Hematopoietic multipotent progenitor cell (in vitro differentiated cells): Measurements from ENCODE around the gene SERPINI1. TPM values are rescaled to one million over a fixed set of nuclear protein-coding genes. Genes with fewer than 3 reads are reported as not detected.
"Not testable (repeated sequence)": the region's sequence is repeated elsewhere in the genome, so short reads cannot be mapped to it uniquely, and the experiment has no call there.

ENCODE experiments used
- DNase-seq, 3 donors: peaks; one replicate each; pipeline ENCODE4 v3.0.0-alpha.2; 2011 to 2015; ENCODE audit warnings: low read depth in 2 of 3, low spot score in 2 of 3
- total RNA-seq: library from RNA; depleted of rRNA; stranded (reverse); fragments of >200 nt; gene quantifications from one replicate; pipeline ENCODE4 v1.2.3, GENCODE V29; 2012

Gene SERPINI1
- total RNA-seq, 1 donor, result 3.2 TPM

DNA sequence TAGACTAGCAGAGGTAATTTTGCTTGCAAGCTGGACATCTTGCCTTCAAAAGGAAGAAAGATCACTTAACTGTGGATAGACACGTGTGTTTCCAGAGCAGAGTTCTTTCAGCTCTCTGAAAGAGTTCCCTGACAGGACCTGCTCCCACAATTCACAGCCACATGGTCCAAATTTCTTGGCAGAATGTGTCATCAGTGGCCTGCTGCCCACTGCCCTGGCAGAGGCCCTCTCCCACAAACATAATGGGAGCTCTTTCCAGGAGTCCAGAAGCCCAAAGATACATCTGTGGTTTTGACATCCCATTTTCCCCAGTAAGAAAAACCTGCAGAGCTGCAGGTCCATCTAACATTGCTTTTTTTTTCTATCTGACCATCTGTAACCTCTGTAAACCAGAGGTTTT lies 48.3 kb downstream of the SERPINI1 start:
- DNase-seq, result no peak

DNA sequence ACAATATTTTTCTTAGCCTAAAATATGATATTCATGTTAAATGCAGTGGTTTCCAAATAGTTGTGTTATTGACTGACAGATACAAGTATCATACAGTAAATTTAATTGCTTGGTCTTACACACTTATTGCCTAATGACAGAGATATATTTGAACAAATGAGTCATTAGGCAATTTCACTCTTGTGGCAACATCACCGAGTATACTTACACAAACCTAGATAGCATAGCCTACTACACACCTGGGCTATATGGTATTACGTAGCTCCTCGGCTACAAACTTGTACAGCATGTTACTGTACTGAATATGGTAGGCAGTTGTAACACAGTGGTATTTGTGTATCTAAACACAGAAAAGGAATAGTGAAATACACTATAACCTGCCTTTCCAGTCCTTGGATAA lies 50.3 kb downstream of the SERPINI1 start:
- DNase-seq, result no peak

- no peak for DNase-seq
Observed at GRCh38 chr3:167787440-167787839, 51.9 kb downstream of the SERPINI1 start.

DNA sequence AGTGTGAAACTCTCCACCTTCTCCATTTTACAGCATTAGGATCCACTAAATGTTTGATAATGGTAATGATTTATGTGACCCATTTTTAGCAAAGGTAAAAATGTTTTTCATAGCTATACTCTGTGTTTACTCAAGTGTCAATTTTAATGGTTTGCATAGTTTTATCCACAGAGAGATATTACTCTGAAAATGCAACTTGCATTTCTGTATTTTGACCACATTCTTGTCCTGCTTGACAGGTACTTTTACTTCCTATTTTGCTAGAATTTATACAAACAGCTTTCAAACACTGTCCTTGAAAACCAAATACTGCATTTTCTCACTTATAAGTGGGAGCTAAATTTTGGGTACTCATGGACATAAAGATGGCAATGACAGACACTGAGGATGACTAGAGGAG lies 62.9 kb downstream of the SERPINI1 start:
- DNase-seq, result no peak

DNA sequence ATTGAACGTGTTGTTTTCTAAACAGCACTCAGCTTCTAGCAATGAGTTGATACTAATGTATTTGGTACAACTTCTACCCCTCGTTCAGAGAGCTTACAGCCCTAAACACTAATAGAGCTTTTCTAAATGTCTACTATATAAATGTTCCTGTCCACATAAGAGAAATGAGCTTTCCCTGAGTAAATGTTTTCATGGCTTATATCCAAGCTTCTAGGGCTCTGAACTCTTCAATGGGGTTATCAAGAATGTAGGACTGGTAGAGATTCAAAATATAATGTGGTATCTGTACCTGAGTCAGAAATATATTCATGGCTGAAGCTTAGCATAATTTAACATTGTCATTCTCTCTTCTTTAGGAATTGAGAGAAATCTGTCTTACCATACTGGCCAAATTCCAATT lies 73.4 kb downstream of the SERPINI1 start:
- no peak for DNase-seq

DNA sequence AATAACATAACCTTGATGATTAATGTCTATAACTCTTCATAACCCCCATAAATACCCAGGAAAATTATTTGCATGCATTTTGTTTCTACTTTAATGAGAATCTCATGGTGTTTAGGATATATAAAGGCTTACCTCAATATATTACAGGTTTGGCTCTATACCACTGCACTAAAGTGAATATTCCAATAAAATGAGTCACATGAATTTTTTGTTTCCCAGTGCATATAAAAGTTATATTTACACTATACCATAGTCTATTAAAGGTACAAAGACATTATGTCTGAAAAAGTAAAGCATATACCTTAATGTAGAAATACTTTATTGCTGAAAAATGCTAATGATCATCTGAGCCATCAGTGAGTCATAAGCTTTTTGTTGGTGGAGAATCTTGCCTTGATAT lies 74.7 kb downstream of the SERPINI1 start:
- DNase-seq, result no peak

- no peak for DNase-seq
Observed at GRCh38 chr3:167811031-167811430, 75.5 kb downstream of the SERPINI1 start.

DNA sequence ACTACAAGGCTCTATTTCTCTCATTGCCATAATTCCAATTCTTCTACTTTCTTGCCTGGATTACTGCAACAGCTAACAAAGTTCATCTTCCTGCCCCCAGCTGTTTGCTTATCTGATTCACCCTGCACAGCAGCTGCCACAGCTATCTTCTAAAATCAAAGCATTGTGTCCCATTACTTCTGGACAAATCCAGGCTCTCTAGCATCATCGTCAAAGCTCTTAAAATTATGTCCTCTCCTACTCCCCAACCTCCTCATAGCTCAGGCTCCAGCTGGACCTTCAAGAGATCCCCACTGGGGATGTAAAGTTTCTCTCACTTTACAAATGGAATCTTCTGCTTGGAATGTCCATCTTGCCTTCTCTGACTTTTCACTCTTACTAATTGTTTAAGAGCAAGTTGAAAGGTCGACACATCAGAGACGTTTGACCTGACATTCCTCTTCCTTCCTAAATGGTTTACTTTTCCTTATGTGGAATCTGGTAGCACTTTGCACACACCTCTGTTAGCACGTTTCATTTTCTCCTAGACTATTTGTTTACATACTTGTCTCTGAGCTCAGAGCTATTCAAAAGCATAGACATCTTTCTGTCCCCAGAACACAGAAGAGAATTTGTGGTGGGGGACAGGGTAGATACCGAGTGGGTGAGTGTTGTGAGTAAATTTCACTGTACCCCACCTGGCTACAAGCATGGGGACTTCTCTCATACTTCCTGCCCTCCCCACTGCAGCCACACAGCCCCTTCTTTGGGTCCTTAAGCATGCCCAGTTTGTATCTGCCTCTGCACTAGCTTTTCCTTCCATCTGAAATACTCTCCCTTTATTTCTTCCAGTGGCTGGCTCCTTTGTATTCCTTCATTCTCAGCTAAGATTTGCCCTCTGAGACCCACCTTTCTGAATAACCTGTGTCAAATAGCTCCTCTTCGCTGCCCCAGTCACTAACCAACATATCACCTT lies 77.9 kb downstream of the SERPINI1 start:
- no peak for DNase-seq

DNA sequence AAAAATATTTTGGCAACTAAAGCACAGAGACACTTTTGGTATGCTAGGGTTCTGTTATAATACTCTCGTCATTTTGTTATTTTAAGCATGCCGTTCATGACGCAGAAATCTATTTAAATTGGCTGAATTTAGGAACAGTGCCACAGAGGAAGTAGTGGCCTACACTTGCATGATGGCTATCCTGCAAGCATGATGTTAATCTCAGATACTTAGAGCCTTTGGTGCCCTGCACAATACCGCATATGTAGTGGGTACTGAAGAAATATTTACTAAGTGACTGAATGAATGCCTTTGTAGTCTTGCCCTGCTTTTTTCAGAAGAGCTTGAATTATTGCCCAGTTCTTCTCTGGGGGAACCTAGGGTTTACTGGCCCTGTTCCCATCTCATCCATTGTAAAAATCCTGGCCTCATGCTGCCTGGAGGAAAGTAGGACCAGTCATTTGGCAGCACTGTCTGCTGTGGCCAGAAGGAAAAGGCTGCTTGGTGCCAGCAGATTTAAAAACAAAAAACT lies 79.0 kb downstream of the SERPINI1 start:
- no peak for DNase-seq

DNA sequence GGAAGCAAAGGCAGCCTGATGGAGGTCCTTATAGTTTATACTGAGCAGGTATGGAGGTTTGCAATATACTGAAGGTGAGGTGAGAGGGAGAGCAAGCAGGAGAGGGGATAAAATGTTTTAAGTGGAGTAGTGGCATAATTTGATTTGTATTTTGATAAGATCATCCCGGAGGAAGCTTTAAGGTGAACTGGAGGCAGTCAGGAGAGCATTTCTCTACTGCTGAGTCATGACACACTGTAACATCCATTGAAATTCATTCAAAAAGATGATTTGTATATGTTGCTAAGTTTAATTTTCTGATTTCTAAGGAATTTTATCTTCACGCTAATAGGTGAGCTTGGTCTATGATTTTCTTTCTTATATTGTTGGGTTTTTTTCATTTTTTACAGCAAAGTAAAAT lies 81.4 kb downstream of the SERPINI1 start:
- DNase-seq, result no peak

- no peak for DNase-seq
Observed at GRCh38 chr3:167820102-167820865, 84.8 kb downstream of the SERPINI1 start.

GRCh38 chr3:167821248-167821805 lies 85.8 kb downstream of the SERPINI1 start:
- no peak for DNase-seq

- DNase-seq, result no peak
Observed at GRCh38 chr3:167823738-167824137, 88.2 kb downstream of the SERPINI1 start.

DNA sequence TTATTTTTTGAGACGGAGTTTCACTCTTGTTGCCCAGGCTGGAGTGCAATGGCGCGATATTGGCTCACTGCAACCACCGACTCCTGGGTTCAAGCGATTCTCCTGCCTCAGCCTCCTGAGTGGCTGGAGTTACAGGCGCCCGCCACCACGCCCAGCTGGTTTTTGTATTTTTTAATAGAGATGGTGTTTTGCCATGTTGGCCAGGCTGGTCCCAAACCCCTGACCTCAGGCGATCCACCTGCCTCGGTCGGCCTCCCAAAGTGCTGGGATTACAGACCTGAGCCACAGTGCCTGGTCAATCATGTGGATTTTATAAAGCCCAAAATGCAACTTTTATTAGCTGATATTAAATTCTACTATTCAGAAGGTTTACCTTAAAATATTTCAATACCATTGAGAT lies 92.1 kb downstream of the SERPINI1 start:
- DNase-seq, result not testable (repeated sequence)

GRCh38 chr3:167829071-167829470 lies 93.5 kb downstream of the SERPINI1 start:
- peak in 2 of 3 donors; percentile 34 to 85 for DNase-seq

GRCh38 chr3:167830007-167830406 lies 94.5 kb downstream of the SERPINI1 start:
- DNase-seq, result no peak

DNA sequence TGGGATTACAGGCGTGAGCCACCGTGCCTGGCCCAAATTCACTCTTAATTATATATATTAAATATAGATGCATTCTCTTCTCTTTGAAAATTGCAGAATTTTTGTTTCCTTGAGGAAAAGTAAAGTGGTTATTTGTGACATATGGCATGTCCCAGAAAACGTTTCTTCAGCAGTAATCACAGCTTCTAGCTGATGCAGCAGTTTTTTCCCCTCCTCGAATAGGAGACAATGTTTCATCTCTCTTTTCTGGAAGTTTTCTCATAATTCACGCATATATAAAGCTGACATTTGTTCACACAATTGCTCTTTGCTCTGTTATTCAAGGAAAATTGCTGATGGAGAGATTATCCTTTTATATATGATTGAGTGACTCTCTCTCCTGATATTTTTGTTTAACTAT lies 99.8 kb downstream of the SERPINI1 start:
- DNase-seq, result no peak

DNA sequence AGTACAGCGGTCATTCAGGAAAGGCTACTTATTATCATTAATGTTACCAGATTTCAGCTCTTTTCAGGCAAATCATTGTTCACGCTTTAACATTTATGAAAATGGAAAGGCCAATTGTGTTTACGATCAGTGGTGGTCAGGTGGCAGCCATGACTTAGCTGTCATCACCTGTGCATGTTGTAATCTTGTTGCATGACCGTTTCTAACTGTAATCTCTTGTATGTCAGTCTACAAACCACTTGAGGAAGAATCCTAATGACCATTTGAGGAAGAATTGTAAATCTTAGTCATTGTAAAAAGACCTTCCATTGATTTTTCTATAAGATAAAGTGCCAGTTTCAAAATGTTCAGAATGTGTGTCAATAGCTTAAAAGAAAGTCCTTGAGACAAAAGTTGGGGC lies 100.4 kb downstream of the SERPINI1 start:
- no peak for DNase-seq

GRCh38 chr3:167837466-167837865 lies 101.9 kb downstream of the SERPINI1 start:
- peak in 1 of 3 donors; percentile 53 for DNase-seq

DNA sequence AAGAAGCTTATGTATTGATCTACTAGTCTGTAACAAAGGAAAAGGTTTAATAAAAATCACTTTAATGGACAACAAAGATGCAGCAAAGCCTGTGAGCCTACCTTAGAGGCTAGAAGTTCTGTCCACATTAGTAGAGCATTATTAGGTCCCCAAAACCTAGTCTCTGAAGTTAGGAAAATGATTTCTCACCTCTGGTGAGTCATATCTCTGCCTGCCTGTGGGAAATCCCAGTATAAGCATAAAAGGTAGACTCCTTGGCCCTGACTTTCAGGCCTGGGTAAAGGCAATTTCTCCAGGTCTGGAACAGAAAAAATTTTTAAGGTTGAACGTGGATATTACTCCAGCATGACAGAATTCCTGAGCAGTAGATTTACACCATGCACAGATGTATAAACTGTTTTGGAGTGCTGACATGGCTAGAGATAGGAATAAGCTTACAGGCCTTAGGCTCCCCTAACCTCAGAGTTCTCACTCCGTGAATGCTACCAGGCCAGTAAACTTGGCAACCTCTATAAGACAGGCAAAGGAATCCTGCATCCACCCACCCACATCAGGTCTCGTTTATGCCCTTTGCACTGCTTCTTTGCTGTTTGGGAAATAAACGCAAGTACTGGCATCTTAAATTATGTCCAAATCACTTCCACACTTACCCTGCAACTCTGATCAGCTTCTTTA lies 104.1 kb downstream of the SERPINI1 start:
- DNase-seq, result no peak

GRCh38 chr3:167840247-167840646 lies 104.7 kb downstream of the SERPINI1 start:
- DNase-seq, result no peak
